GM12891 (cell line): ENCODE results near the gene CLCN1.

ENCODE experiments used
- DNase-seq: peaks from one replicate; pipeline ENCODE4 v3.0.0; 2011; ENCODE audit warnings: low spot score; ENCODE audit not compliant: insufficient read length
- FAIRE-seq: peaks from 2 replicates; lab custom pipeline; 2011; peaks lifted over from hg19 to GRCh38; lab: Jason Lieb, UNC
- PAX5 ChIP-seq: IDR thresholded peaks from 2 replicates; pipeline ENCODE4 v1.6.1; 2011; ENCODE audit warnings: low read length, moderate library complexity, mild to moderate bottlenecking; ENCODE audit not compliant: insufficient read depth, severe bottlenecking
- POLR2A ChIP-seq: IDR thresholded peaks from 2 replicates; pipeline ENCODE4 v1.6.1; 2011; ENCODE audit warnings: low read depth, low read length, control low read depth
- POLR2AphosphoS5 ChIP-seq: IDR thresholded peaks from 2 replicates; pipeline ENCODE4 v1.6.1; 2011; ENCODE audit warnings: low read depth, low read length, control low read depth
- POU2F2 ChIP-seq: IDR thresholded peaks from 2 replicates; pipeline ENCODE4 v1.6.1; 2011; ENCODE audit warnings: low read depth, mild to moderate bottlenecking, control low read depth, low read length, moderate library complexity
- SPI1 ChIP-seq: IDR thresholded peaks from 2 replicates; pipeline ENCODE4 v1.6.1; 2011; ENCODE audit warnings: low read depth, low read length, control low read depth
- TAF1 ChIP-seq: IDR thresholded peaks from 2 replicates; pipeline ENCODE4 v1.6.1; 2011; ENCODE audit warnings: low read depth, low read length, control low read depth

The CLCN1 gene

GRCh38 chr7:143372070-143372469, 56.2 kb downstream of the CLCN1 start:
- FAIRE-seq: no peak
- no peak for DNase-seq
- no peak for TF ChIP-seq POLR2AphosphoS5
- TF ChIP-seq TAF1: no peak
- no peak for TF ChIP-seq SPI1
- no peak for TF ChIP-seq POLR2A
- no peak for TF ChIP-seq PAX5
- no peak for TF ChIP-seq POU2F2

GRCh38 chr7:143373255-143373794, 57.4 kb downstream of the CLCN1 start:
- no peak for DNase-seq
- FAIRE-seq: no peak
- TF ChIP-seq SPI1 (no peak), POLR2A (no peak), PAX5 (no peak), POLR2AphosphoS5 (no peak), TAF1 (no peak), POU2F2 (no peak)

GRCh38 chr7:143374561-143374960, 58.6 kb downstream of the CLCN1 start:
- DNase-seq (no peak), FAIRE-seq (no peak)
- TF ChIP-seq POU2F2 (no peak), SPI1 (no peak), POLR2A (no peak), POLR2AphosphoS5 (no peak), PAX5 (no peak), TAF1 (no peak)

DNA sequence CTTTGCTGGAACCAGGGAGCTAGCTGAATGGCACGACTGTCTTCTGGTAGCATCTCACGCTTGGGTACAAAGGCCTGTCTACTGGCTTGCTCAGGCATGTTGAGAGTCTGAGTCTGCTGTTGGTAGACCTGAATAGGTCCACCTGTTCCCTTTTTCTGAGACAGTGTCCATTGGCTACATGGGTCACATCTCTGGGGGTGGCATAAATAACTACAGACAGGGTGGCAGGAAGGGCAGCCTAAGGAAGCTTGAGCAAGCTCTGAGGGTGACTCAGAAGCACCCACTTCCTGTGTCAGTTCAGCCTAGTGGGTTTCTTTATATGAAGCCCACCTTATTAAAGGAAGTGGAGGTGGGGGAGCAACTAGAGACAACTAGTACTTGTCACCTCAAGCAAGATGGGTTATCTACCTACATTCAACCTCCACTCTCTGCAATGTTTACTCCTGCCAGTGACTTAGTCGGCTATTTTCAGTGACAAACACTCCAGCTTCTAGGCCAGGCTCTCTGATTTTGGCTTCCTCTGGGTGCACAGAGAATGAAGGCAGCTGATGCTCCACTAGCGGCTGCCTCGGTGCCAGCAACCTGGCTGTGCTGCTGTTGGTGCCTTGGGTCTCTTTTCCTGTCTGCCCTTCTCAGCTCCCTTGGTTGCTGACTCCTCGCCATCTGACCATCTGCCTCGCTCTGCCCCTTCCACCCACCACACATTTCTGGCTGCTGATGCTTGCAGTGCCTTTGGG, 59.6 kb downstream of the CLCN1 start:
- DNase-seq (no peak), FAIRE-seq (no peak)
- no peak for TF ChIP-seq SPI1
- TF ChIP-seq POU2F2: no peak
- no peak for TF ChIP-seq PAX5
- TF ChIP-seq POLR2AphosphoS5: no peak
- TF ChIP-seq POLR2A: no peak
- no peak for TF ChIP-seq TAF1

DNA sequence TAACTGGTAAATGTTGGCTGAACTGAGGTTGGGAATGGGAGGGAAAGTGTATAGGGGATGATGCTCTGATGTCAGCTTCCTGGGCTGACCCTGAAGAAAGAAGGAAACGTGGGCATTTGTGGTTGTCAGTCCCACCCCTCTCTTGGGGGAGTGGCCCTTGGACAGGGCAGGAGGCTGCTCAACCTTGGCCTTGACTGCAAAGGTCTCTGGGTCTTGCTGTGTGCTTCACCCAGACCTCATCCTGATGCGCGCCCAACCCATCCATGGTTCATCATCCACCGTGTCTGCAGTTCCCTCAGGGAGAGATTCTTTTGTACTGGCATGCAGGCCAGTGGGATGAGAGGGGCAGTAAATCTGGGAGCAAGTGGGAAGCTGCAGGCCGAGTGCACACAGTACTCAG, 60.5 kb downstream of the CLCN1 start:
- TF ChIP-seq POLR2A: no peak
- no peak for TF ChIP-seq PAX5
- TF ChIP-seq SPI1: no peak
- no peak for TF ChIP-seq TAF1
- no peak for TF ChIP-seq POU2F2
- TF ChIP-seq POLR2AphosphoS5: no peak
- no peak for DNase-seq

DNA sequence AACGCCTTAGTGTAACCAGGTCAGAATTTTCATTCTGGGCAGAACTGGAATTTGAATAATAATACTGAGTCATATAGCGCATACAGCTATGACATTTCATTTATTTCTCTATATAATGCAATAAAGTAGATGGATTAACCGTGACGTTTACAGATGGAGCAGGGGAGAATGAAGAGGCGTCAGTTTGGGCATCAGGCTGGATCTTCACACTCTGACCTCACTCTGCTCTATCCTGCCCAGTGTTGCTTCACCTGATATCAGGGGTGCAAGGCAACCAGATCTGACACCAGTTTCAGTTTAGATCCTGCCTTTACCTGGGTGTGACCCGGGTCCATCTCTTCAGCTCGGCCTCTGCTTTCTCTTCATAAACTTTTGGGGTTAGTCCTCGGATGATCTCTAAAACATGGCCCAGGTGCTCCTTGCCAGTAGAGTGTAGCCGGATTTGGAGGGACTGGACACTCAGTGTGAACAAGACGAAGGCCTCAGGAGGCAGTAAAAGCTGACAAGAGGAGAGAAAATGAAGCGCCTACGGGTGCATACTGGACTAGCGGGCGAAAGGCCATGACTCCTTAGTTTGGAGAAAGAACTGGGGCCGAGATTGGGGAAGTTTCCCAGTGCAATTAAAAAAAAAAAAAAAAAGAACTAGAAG, 63.8 kb downstream of the CLCN1 start:
- DNase-seq (no peak), FAIRE-seq (no peak)
- TF ChIP-seq POLR2AphosphoS5: no peak
- no peak for TF ChIP-seq PAX5
- TF ChIP-seq POU2F2: no peak; the same call in 1 of the 2 replicates
- no peak for TF ChIP-seq TAF1
- TF ChIP-seq POLR2A: no peak
- TF ChIP-seq SPI1: no peak

More for the DNA sequence above, 60.5 kb downstream of the CLCN1 start:
- no peak for FAIRE-seq

GRCh38 chr7:143380260-143380645, 64.3 kb downstream of the CLCN1 start:
- DNase-seq (peak; percentile 68), FAIRE-seq (no peak)
- TF ChIP-seq POU2F2 (no peak), SPI1 (no peak), TAF1 (no peak), POLR2AphosphoS5 (no peak), POLR2A (no peak), PAX5 (no peak)

DNA sequence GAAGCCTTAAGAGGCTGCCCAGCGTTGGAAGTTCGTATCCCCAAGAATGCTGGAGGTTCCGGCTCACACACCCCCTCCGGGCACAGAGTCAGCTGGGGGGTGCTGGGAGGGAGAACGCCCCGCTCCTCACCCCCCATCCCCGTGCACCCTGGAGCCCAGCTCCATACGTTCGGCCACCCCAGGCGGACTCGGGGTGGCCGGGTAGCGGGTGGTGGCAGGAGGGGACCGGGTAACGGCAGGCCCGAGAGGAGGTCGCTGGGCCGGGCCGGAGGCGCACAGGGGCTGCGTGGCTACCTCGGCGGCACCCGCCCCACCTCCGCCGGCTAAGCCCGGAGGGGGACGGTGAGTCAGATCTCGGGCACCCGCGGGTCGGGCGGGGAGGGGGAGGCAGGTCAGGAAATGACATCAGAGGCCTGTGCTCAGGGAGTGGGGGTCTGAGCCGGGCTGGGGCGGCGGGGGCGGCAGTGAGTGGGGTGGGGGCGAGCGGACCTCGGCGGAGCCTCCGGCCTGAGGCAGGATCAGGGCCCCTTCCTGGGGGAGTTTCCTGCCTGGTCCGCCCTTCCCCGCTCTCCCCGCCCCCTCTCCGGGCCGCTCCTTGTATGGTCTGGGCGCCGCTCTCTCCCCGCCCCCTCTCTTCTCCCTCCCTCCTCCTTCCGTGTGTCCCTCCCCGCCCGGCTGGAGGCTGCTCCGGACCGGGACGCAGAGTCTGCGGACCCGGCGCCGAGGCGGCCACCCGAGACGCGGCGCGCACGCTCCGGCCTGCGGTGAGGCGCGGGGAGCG, 64.9 kb downstream of the CLCN1 start, which contains the start of gene ZYX:
ZYX (plus strand) TSS at position 700 of the 781 bp plus-strand sequence. CDS start 227 bp downstream, outside the sequence.
- FAIRE-seq: peak; percentile 65
- peak; percentile 97 for DNase-seq
- TF ChIP-seq POU2F2: no peak
- TF ChIP-seq SPI1: no peak
- TF ChIP-seq PAX5: no peak
- no peak; the same call in 1 of the 2 replicates for TF ChIP-seq POLR2A
- TF ChIP-seq POLR2AphosphoS5: no peak
- peak; percentile 2; the same call in 1 of the 2 replicates for TF ChIP-seq TAF1

- TF ChIP-seq POLR2AphosphoS5 (no peak), POLR2A (no peak), TAF1 (no peak), PAX5 (no peak), SPI1 (no peak), POU2F2 (no peak)
Measured at GRCh38 chr7:143381427-143382125, 65.7 kb downstream of the CLCN1 start.

More at GRCh38 chr7:143381427-143382125, 65.7 kb downstream of the CLCN1 start:
- no peak for FAIRE-seq
- DNase-seq: peak; percentile 61
